HepG2 (cell line): ENCODE results near the gene ABHD6. TPM values are rescaled to one million over a fixed set of nuclear protein-coding genes. Genes with fewer than 3 reads are reported as not detected.

Source experiments
- ATAC-seq: fragments of 200-7000 bp; cut with Tn5 transposase; 3 replicates; pipeline ENCODE4 v1.9.1; 2020; ENCODE audit warnings: mild to moderate bottlenecking, moderate library complexity
- BruUV-seq: library from RNA; stranded (reverse); fragments of 400-500 nt; replicated peaks from 2 replicates; lab custom pipeline; 2021; lab: Mats Ljungman, UMichigan
- CTCF ChIA-PET: fragments of 300-600 bp; formaldehyde crosslinking; extraction: SDS; loops from one replicate; lab custom pipeline; 2021; ENCODE audit warnings: low total read pairs, inconsistent platforms, low intra/inter-chr PET ratio; lab: Yijun Ruan, JAX
- POLR2A ChIA-PET: fragments of 350-600 bp; sonication (Branson Sonifier 250); formaldehyde crosslinking; loops from one replicate; lab custom pipeline; 2020; ENCODE audit warnings: antibody characterized with exemption, inconsistent platforms; lab: Yijun Ruan, JAX
- DNase-seq: peaks from one replicate; pipeline ENCODE4 v3.0.0-alpha.2; 2015; ENCODE audit warnings: low spot score
- FAIRE-seq: peaks from 3 replicates; lab custom pipeline; 2011; peaks lifted over from hg19 to GRCh38; lab: Jason Lieb, UNC
- H2AFZ ChIP-seq: one replicate; pipeline ENCODE4 v1.6.1; 2011; ENCODE audit warnings: low read length, inconsistent platforms
- H3K27ac ChIP-seq: fragments of 300-600 bp; 3 replicates; pipeline ENCODE4 v1.8.0; 2011; ENCODE audit warnings: mixed run types, mild to moderate bottlenecking, mixed read lengths, low read length, inconsistent platforms; ENCODE audit not compliant: insufficient read depth; ENCODE audit errors: extremely low read length
- H3K27me3 ChIP-seq, 2 experiments: fragments of 200-600 bp in 1 of 2; 2 replicates in 1 of 2; 3 replicates in 1 of 2; pipeline versions ENCODE4 v1.6.0 to v1.8.0; 2011; ENCODE audit warnings: low read length in 2 of 2, mild to moderate bottlenecking in 2 of 2, moderate library complexity in 2 of 2, inconsistent platforms in 1 of 2; ENCODE audit not compliant: insufficient read depth in 2 of 2, control insufficient read depth in 1 of 2
- H3K36me3 ChIP-seq, 2 experiments: fragments of 200-600 bp in 1 of 2; replicated peaks in 1 of 2; 2 replicates in 1 of 2; 3 replicates in 1 of 2; pipeline versions ENCODE4 v1.5.1 to v1.8.0; 2011; ENCODE audit warnings: low read length in 2 of 2, inconsistent platforms in 1 of 2; ENCODE audit not compliant: insufficient read depth in 2 of 2, control insufficient read depth in 1 of 2
- H3K4me1 ChIP-seq: 2 replicates; pipeline ENCODE4 v1.5.1; 2012; ENCODE audit warnings: low read length, inconsistent platforms; ENCODE audit not compliant: insufficient read depth
- H3K4me2 ChIP-seq: 2 replicates; pipeline ENCODE4 v1.6.0; 2011; ENCODE audit warnings: low read depth, low read length, inconsistent platforms
- H3K4me3 ChIP-seq, 3 experiments: fragments of 200-600 bp in 1 of 3; sonication (generic), shearing (Covaris generic) in 1 of 3; replicated peaks in 1 of 3; 2 replicates each; pipeline ENCODE4 v1.5.1; 2011 to 2016; ENCODE audit warnings: low read length in 3 of 3, inconsistent platforms in 2 of 3, low read depth in 2 of 3, mild to moderate bottlenecking in 2 of 3, control low read depth in 1 of 3, mixed read lengths in 1 of 3; ENCODE audit not compliant: insufficient read depth in 1 of 3
- H3K79me2 ChIP-seq: one replicate; pipeline ENCODE4 v1.6.1; 2011; ENCODE audit warnings: low read length, inconsistent platforms; ENCODE audit not compliant: insufficient read depth
- H3K9ac ChIP-seq: 2 replicates; pipeline ENCODE4 v1.6.0; 2011; ENCODE audit warnings: mild to moderate bottlenecking, low read depth, low read length, inconsistent platforms; ENCODE audit not compliant: insufficient read depth
- H3K9me3 ChIP-seq: 2 replicates; pipeline ENCODE4 v1.5.1; 2012; ENCODE audit warnings: mild to moderate bottlenecking, low read length
- H4K20me1 ChIP-seq: 2 replicates; pipeline ENCODE4 v1.6.0; 2011; ENCODE audit warnings: inconsistent platforms, mild to moderate bottlenecking, low read length, moderate library complexity; ENCODE audit not compliant: insufficient read depth
- CENPBD1 ChIP-seq: sonication (generic); formaldehyde crosslinking; IDR thresholded peaks from 2 replicates; pipeline ENCODE4 v1.8.0; 2022; ENCODE audit warnings: missing genetic modification reagents, low read depth, mild to moderate bottlenecking, borderline replicate concordance
- CSRNP1 ChIP-seq: sonication (generic); formaldehyde crosslinking; IDR thresholded peaks from 2 replicates; pipeline ENCODE4 v1.8.1; 2023; ENCODE audit warnings: mild to moderate bottlenecking, missing genetic modification reagents
- EED ChIP-seq: sonication (generic); formaldehyde crosslinking; IDR thresholded peaks from 2 replicates; pipeline ENCODE4 v1.5.0; 2020; ENCODE audit warnings: mild to moderate bottlenecking, missing genetic modification reagents
- GPBP1L1 ChIP-seq: sonication (generic); formaldehyde crosslinking; IDR thresholded peaks from 2 replicates; pipeline ENCODE4 v1.5.0; 2020; ENCODE audit warnings: mild to moderate bottlenecking, missing genetic modification reagents
- HNRNPUL1 ChIP-seq: fragments of 200-400 bp; formaldehyde crosslinking; IDR thresholded peaks from 2 replicates; pipeline ENCODE4 v1.6.1; 2017; ENCODE audit warnings: low read depth, mild to moderate bottlenecking, low read length, moderate library complexity
- NFKBIZ ChIP-seq: IDR thresholded peaks from 2 replicates; pipeline ENCODE4 v1.6.1; 2018; ENCODE audit warnings: missing genetic modification reagents, missing compliant biosample characterization
- PAX8 ChIP-seq: sonication (generic); formaldehyde crosslinking; IDR thresholded peaks from 2 replicates; pipeline ENCODE4 v1.8.0; 2022; ENCODE audit warnings: mild to moderate bottlenecking, missing genetic modification reagents, borderline replicate concordance
- RNF219 ChIP-seq: sonication (generic); formaldehyde crosslinking; IDR thresholded peaks from 2 replicates; pipeline ENCODE4 v1.5.0; 2020; ENCODE audit warnings: mild to moderate bottlenecking, missing genetic modification reagents
- SP1 ChIP-seq, 2 experiments: fragments of 450-650 bp in 1 of 2; sonication (generic) in 1 of 2; formaldehyde crosslinking in 1 of 2; IDR thresholded peaks; 2 replicates each; pipeline versions ENCODE4 v1.4.0 to v1.6.1; 2016 to 2020; ENCODE audit warnings: missing genetic modification reagents in 1 of 2
- THAP7 ChIP-seq: sonication (generic); formaldehyde crosslinking; IDR thresholded peaks from 2 replicates; pipeline ENCODE4 v1.8.1; 2023; ENCODE audit warnings: mild to moderate bottlenecking, missing genetic modification reagents
- ZFP36L1 ChIP-seq: sonication (generic); formaldehyde crosslinking; IDR thresholded peaks from 2 replicates; pipeline ENCODE4 v1.8.0; 2022; ENCODE audit warnings: mild to moderate bottlenecking, missing genetic modification reagents, moderate library complexity
- ZMYM3 ChIP-seq: sonication (generic); formaldehyde crosslinking; IDR thresholded peaks from 2 replicates; pipeline ENCODE4 v1.5.1; 2020; ENCODE audit warnings: mild to moderate bottlenecking, missing genetic modification reagents
- ZNF326 ChIP-seq: sonication (generic); formaldehyde crosslinking; IDR thresholded peaks from 2 replicates; pipeline ENCODE4 v1.4.0; 2020; ENCODE audit warnings: missing genetic modification reagents, borderline replicate concordance
- ZNF713 ChIP-seq: sonication (generic); formaldehyde crosslinking; IDR thresholded peaks from 2 replicates; pipeline ENCODE4 v1.4.0; 2020; ENCODE audit warnings: mild to moderate bottlenecking, missing genetic modification reagents
- ZNF720 ChIP-seq: sonication (generic); formaldehyde crosslinking; IDR thresholded peaks from 2 replicates; pipeline ENCODE4 v1.4.0; 2020; ENCODE audit warnings: missing genetic modification reagents
- ZNF747 ChIP-seq: sonication (generic); formaldehyde crosslinking; IDR thresholded peaks from 2 replicates; pipeline ENCODE4 v1.8.1; 2023; ENCODE audit warnings: missing genetic modification reagents, mild to moderate bottlenecking, borderline replicate concordance
- ZNF891 ChIP-seq: sonication (generic); formaldehyde crosslinking; IDR thresholded peaks from 2 replicates; pipeline ENCODE4 v1.5.0; 2020; ENCODE audit warnings: mild to moderate bottlenecking, missing genetic modification reagents
- ZSCAN29 ChIP-seq: sonication (generic); formaldehyde crosslinking; conservative IDR thresholded peaks from 2 replicates; pipeline ENCODE4 v1.4.0; 2020; ENCODE audit warnings: mild to moderate bottlenecking, missing genetic modification reagents
- WGBS: methylation state at CpG from one replicate; pipeline ENCODE4 v1.1.6; 2017; ENCODE audit warnings: low lambda C conversion rate; 5-methylcytosine and 5-hydroxymethylcytosine counted together
- in situ Hi-C: cut with HindIII; loops from 2 replicates; pipeline ENCODE4 v1.10.0; 2017; ENCODE audit warnings: low pct_unique_long_range_greater_than_20kb; ENCODE audit not compliant: extremely low pct_ligation_motif_present
- intact Hi-C: fragments of 100-400 bp; cut with micrococcal nuclease; formaldehyde crosslinking; loops from one replicate; pipeline ENCODE4 v1.10.0; 2022; ENCODE audit not compliant: unreplicated experiment
- polyA plus RNA-seq, 8 experiments: library from polyadenylated mRNA; depleted of rRNA in 3 of 8; stranded (reverse) in 7 of 8; unstranded in 1 of 8; fragments of >200 nt; fragmentation: Illumina TruSeq in 4 of 8; extraction: Trizol in 4 of 8; gene quantifications; 2 replicates each; pipeline versions ENCODE4 v1.2.1 to v1.2.3, GENCODE V29; 2011 to 2016; ENCODE audit warnings: low read depth in 4 of 8, missing spikeins in 1 of 8, mixed read lengths in 1 of 8; ENCODE audit not compliant: insufficient read depth in 1 of 8
- total RNA-seq, 5 experiments: library from RNA; depleted of rRNA; stranded (reverse); fragments of >200 nt; fragmentation: Illumina TruSeq; extraction: Trizol; gene quantifications; 2 replicates each; pipeline ENCODE4 v1.2.3, GENCODE V29; 2016; ENCODE audit warnings: low read depth in 1 of 5

The ABHD6 gene
- total and polyA plus RNA-seq, 2 of the 13 experiments (the other 11 are each of a cell fraction or from before 2014, with no cell fraction given) = 9.0 to 17.2 TPM

GRCh38 chr3:58292866-58293265, 55.3 kb downstream of the ABHD6 start (continued):
- TF ChIP-seq ZNF326 (CRISPR knock-in tag) = no peak
- no peak for TF ChIP-seq ZSCAN29
- no peak for TF ChIP-seq ZNF747 (CRISPR knock-in tag)

GRCh38 chr3:58293516-58293915, 55.9 kb downstream of the ABHD6 start:
- Histone ChIP-seq H3K4me1 (peaks cover 11% of the 10 kb centered on the region), H2AFZ (no peak overlapping the region), H3K9me3 (no peaks in the 10 kb centered on the region), H3K36me3 (no peaks in the 10 kb centered on the region; a peak in 2 of 5 replicates), H4K20me1 (no peaks in the 10 kb centered on the region), H3K79me2 (no peaks in the 10 kb centered on the region), H3K27me3 (no peaks in the 10 kb centered on the region), H3K4me3 (no peak overlapping the region), H3K27ac (no peak overlapping the region), H3K4me2 (no peak overlapping the region), H3K9ac (no peak overlapping the region)
- in situ Hi-C loops = no loop called here
- no TSS peak for BruUV-seq
- no peak for ATAC-seq
- FAIRE-seq = no peak
- no peak for DNase-seq
- ChIA-PET CTCF (no interaction called here), POLR2A (no interaction called here)
- intact Hi-C loops = no loop called here
- 93% methylated on average over 7 of the region's 9 CpGs for WGBS
- TF ChIP-seq CENPBD1 (CRISPR knock-in tag) (no peak), ZMYM3 (CRISPR knock-in tag) (no peak), NFKBIZ (CRISPR knock-in tag) (no peak), EED (no peak), GPBP1L1 (no peak), RNF219 (CRISPR knock-in tag) (no peak), ZNF891 (CRISPR knock-in tag) (no peak), ZNF720 (no peak), HNRNPUL1 (no peak), CSRNP1 (no peak), SP1 (IDR thresholded peaks at IDR 0.05) (no peak), SP1 (CRISPR knock-in tag; IDR thresholded peaks at IDR 0.05) (no peak), THAP7 (CRISPR knock-in tag) (no peak), ZNF713 (CRISPR knock-in tag) (no peak), PAX8 (no peak), ZFP36L1 (CRISPR knock-in tag) (no peak)
